ENCODE measurements around the gene CCL4.
"Not testable (repeated sequence)": the region's sequence is repeated elsewhere in the genome, so short reads cannot be mapped to it uniquely, and the experiment has no call there.

Gene CCL4

GRCh38 chr17:36118477-36119353 is 15.1 kb downstream of the CCL4 start:
- DNase-seq, result no peak

DNA sequence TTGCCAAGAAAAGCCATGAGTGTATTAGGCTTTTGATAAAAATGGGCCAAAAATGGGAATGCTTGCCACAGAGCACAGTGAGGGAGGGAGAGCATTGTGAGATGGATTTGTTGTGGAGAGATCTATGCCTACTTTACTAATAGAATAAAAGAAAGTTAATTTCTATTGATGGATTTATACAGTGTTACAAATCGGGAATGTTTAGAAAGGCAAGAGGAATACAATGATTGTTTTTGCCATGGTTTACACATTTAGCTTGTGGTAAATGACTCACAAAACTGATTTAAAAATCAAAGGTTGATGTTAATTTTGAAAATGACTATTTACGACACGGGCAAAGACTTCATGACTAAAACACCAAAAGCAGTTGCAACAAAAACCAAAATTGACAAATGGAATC is 16.6 kb downstream of the CCL4 start:
- no peak for DNase-seq

GRCh38 chr17:36121099-36121498 is 17.5 kb downstream of the CCL4 start:
- not testable (repeated sequence) for DNase-seq

DNA sequence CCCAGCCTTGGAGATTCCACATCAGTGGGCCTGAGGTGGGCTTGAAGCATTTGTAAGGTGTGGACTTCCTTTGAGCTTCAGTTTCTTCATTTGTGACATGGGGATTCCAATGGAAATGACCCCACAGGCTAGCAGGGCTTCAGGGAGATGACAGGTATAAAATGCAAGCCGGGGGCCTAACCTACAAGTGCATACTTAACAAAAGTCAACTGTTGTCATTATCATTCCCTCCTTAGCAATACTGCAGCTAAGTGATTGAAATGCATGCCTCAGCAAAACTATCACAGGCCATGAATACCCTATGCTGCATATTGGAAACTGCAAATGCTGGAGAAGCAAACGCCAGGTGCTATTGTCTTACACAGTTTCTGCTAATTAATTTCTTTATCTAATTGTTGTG is 19.8 kb downstream of the CCL4 start:
- no peak for DNase-seq

DNA sequence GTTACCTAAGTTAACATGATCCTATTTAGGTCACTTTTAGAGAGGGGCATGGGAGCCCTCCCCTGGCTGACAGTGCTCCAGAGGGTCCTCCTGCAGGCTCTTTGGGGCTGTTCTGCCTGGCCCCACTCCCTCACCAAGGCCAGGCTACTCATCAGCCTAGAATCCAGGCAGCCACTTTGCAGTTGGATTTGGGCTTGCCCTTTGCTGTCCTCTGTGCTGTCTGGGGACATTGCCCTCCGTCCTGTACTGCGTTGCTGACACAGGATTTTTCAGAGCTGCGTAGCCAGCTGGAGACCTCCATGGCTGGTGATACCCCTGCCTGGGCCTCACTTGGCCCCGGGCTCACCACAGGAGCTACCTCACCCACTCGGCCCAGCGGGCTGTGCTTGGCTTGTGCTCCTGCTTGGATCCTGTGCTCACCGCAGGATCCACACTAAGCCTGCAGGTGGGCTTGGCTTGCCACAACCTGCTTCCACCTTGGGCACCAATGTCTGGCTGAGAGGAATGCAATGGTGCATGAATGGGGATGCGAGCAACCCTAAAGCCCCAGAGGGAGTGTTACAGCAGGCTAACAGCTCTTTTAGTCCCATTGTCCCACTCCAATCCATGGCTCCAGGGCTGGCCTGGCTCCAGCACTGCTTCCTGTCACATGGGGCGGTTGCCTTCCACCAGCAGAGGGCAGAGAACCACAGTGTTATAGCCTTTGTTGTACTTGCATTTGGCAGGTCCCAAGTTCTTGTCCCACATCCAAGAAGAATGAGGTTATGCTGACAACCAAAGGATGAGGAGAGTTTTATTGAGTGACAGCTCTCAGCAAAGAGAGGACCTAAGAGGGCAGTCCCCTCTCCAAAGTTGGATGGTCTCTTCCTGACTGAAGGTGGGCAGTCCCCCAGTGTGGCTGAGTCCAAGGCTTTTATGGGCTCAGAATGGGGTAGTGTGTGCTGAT is 21.5 kb downstream of the CCL4 start:
- DNase-seq, result no peak

GRCh38 chr17:36127199-36127893 is 23.7 kb downstream of the CCL4 start:
- no peak for DNase-seq

- DNase-seq, result no peak
Observed at GRCh38 chr17:36127911-36128310, 24.3 kb downstream of the CCL4 start.

- no peak for DNase-seq
Observed at GRCh38 chr17:36128411-36128978, 24.9 kb downstream of the CCL4 start.

- no peak for DNase-seq
Observed at GRCh38 chr17:36129616-36130015, 26.0 kb downstream of the CCL4 start.

DNA sequence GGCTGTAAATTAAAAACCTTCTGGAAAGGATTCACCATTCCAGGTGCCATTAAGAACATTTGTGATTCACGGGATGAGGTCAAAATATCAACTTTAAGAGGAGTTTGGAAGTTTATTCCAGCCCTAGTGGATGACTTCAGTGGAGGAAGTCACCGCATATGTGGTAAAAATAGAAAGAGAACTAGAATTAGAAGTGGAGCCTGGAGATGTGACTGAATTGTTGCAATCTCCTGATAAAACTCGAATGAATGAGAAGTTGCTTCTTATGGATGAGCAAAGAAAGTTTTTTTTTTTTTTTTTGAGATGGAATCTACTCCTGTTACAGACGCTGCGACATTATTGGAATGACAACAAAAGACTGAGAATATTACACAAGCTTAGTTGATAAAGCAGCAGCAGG is 26.7 kb downstream of the CCL4 start:
- DNase-seq, result no peak

- DNase-seq, result no peak
Observed at GRCh38 chr17:36131421-36131820, 27.8 kb downstream of the CCL4 start.

GRCh38 chr17:36131931-36132330 is 28.3 kb downstream of the CCL4 start:
- DNase-seq, result no peak

- no peak for DNase-seq
Observed at GRCh38 chr17:36132421-36132831, 28.8 kb downstream of the CCL4 start.

GRCh38 chr17:36133602-36134236 is 30.1 kb downstream of the CCL4 start:
- DNase-seq, result no peak

GRCh38 chr17:36135465-36135864 is 31.8 kb downstream of the CCL4 start:
- DNase-seq, result no peak

DNA sequence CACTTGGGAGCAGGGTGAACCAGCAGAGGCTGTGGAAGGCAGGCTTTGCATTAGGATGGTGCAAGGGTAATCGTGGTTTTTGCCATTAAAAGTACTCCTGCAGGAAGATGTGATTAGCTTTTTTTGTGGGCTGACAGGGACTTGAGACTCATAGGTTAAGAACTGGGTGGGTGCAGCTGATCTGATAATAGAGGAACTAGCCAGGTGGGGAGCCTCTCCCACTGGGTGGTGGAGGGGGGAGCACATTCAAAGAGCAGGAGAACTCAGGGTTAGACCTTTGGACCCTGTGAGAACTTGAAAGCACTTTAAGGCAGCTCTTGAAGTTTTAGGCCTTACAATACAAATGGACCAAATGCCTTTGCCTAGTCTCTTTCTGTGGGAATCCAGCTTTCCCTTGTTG is 32.4 kb downstream of the CCL4 start:
- DNase-seq, result no peak

DNA sequence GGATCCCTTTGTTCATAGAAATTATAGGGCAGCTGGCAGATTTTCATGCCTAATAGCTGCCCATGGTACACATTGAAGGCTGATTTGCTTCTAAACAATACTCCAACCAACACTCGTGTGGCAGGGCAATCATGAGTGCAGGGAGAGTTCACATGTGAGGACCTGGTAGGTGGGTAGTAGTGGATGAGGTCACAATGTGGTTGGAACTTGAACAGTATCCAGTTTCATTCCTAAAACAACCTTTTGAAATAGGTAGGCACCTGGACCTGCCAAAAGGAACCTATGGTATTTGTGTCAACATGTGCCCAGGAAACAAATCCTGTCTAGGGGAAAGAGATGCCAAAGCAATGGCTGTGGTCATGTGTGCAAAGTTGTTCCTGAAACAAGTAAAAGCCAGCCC is 32.8 kb downstream of the CCL4 start:
- no peak for DNase-seq

- DNase-seq, result no peak
Observed at GRCh38 chr17:36142235-36142634, 38.6 kb downstream of the CCL4 start.

DNA sequence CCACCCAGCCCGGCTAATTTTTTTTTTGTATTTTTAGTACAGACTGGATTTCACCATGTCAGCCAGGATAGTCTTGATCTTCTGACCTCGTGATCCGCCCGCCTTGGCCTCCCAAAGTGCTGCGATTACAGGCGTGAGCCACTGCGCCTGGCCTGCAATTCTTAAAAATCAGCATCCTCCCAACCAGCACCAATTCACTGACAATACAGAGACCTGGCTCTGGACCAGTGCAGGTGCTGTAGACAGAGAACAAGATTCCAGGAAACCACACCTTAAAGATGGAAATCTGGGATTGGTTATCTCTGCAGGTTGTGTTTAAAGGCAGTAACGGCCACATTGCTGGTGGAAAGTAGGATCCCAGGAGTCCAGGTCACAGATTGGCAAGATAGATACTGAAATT is 39.2 kb downstream of the CCL4 start:
- DNase-seq, result no peak

DNA sequence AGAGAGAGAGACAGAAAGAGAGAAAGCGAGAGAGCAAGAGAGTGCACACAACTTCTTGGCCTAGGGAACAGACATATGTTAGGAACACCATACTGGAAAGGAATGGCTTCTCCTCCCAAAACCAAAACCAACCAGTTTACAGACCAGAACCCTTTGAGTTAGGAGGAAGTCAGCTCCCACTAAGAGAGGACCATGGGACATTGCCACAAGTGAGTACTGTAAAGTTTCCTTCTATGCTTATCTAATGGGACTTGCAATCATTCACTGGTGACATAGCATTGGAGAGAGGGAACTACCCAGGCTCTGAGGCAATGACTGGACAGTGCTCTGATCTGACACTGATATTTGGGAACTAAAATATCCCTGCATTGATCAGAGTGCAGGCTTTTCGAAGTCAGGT is 40.4 kb downstream of the CCL4 start:
- no peak for DNase-seq

GRCh38 chr17:36144981-36145729 is 41.5 kb downstream of the CCL4 start:
- DNase-seq, result no peak

GRCh38 chr17:36147601-36148000 is 44.0 kb downstream of the CCL4 start:
- DNase-seq, result no peak
